NT2/D1 (cell line): ENCODE measurements around the gene PFDN5.

ENCODE experiments used
- YY1 ChIP-seq: IDR thresholded peaks from 2 replicates; pipeline ENCODE4 v1.6.1; 2011; ENCODE audit not compliant: insufficient read length, insufficient read depth
- ZNF274 ChIP-seq: IDR thresholded peaks from 2 replicates; pipeline ENCODE4 v1.6.1; 2011; ENCODE audit warnings: mild to moderate bottlenecking, low read depth, low read length

DNA sequence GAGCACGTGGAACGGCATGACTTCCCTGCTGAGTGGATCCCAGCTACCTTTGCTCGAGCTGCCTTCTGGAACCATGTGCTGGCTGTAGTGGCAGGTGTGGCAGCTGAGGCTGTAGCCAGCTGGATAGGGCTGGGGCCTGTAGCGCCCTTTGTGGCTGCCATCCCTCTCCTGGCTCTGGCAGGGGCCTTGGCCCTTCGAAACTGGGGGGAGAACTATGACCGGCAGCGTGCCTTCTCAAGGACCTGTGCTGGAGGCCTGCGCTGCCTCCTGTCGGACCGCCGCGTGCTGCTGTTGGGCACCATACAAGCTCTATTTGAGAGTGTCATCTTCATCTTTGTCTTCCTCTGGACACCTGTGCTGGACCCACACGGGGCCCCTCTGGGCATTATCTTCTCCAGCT, 42.0 kb upstream of the PFDN5 start:
- TF ChIP-seq YY1 (no peak), ZNF274 (no peak)
